Measurements from ENCODE around the gene PDZRN4.

PDZRN4 gene

GRCh38 chr12:41573445-41573844 is 385.3 kb downstream of the PDZRN4 start:
- Histone ChIP-seq H2BK5ac (ENCODE audit: low read length) (no peak overlapping the region), H3K56ac (ENCODE audit: low read length) (no peak overlapping the region), H3K9ac (ENCODE audit: low read length) (no peak overlapping the region), H2AK5ac (ENCODE audit: low read length) (no peak overlapping the region), H3K79me1 (ENCODE audit: low read length) (no peaks in the 10 kb centered on the region), H3K79me2 (ENCODE audit: control insufficient read depth, insufficient read depth, low read length) (no peaks in the 10 kb centered on the region), H3K4me1 (ENCODE audit: control insufficient read depth, low read depth, low read length) (no peaks in the 10 kb centered on the region), H4K8ac (ENCODE audit: low read depth, low read length) (no peak overlapping the region), H2BK120ac (ENCODE audit: low read depth, low read length) (no peak overlapping the region), H2BK15ac (replicated peaks; ENCODE audit: low read depth) (no peak overlapping the region), H3K4ac (ENCODE audit: low read depth, low read length) (no peak overlapping the region), H3K18ac (ENCODE audit: low read length) (no peak overlapping the region), H3K27me3 (ENCODE audit: insufficient read depth, low read length, poor library complexity) (no peaks in the 10 kb centered on the region), H3K4me2 (ENCODE audit: low read length) (no peak overlapping the region), H3K36me3 (ENCODE audit: control insufficient read depth, insufficient read depth, low read length) (no peaks in the 10 kb centered on the region), H3K23ac (ENCODE audit: low read length) (no peak overlapping the region), H3K4me3 (ENCODE audit: low read length) (no peak overlapping the region), H3K27ac (ENCODE audit: low read depth, low read length) (no peak overlapping the region), H4K5ac (ENCODE audit: low read length) (no peak overlapping the region)
- no CpG with 5 or more reads among the region's 17 CpGs for WGBS (ENCODE audit: extremely low coverage, insufficient coverage, low lambda C conversion rate)
- DNase-seq: no peak

GRCh38 chr12:41576925-41577324 is 388.8 kb downstream of the PDZRN4 start:
- Histone ChIP-seq H3K27me3 (ENCODE audit: insufficient read depth, low read length, poor library complexity) (no peaks in the 10 kb centered on the region), H3K9ac (ENCODE audit: low read length) (no peak overlapping the region), H3K4me1 (ENCODE audit: control insufficient read depth, low read depth, low read length) (no peaks in the 10 kb centered on the region), H3K4ac (ENCODE audit: low read depth, low read length) (no peak overlapping the region), H3K18ac (ENCODE audit: low read length) (no peak overlapping the region), H3K36me3 (ENCODE audit: control insufficient read depth, insufficient read depth, low read length) (no peaks in the 10 kb centered on the region), H4K8ac (ENCODE audit: low read depth, low read length) (no peak overlapping the region), H3K27ac (ENCODE audit: low read depth, low read length) (no peak overlapping the region), H3K79me1 (ENCODE audit: low read length) (no peaks in the 10 kb centered on the region), H2BK15ac (replicated peaks; ENCODE audit: low read depth) (no peak overlapping the region), H4K5ac (ENCODE audit: low read length) (no peak overlapping the region), H2BK5ac (ENCODE audit: low read length) (no peak overlapping the region), H2BK120ac (ENCODE audit: low read depth, low read length) (no peak overlapping the region), H2AK5ac (ENCODE audit: low read length) (no peak overlapping the region), H3K23ac (ENCODE audit: low read length) (no peak overlapping the region), H3K56ac (ENCODE audit: low read length) (no peak overlapping the region), H3K4me3 (ENCODE audit: low read length) (no peak overlapping the region), H3K79me2 (ENCODE audit: control insufficient read depth, insufficient read depth, low read length) (no peaks in the 10 kb centered on the region), H3K4me2 (ENCODE audit: low read length) (no peak overlapping the region)
- peak; percentile 57 for DNase-seq
- WGBS (ENCODE audit: extremely low coverage, insufficient coverage, low lambda C conversion rate): no CpG with 5 or more reads among the region's 1 CpG

- Histone ChIP-seq H2BK120ac (ENCODE audit: low read depth, low read length) (no peak overlapping the region), H3K27ac (ENCODE audit: low read depth, low read length) (no peak overlapping the region), H3K18ac (ENCODE audit: low read length) (no peak overlapping the region), H4K5ac (ENCODE audit: low read length) (no peak overlapping the region), H4K8ac (ENCODE audit: low read depth, low read length) (no peak overlapping the region), H3K79me1 (ENCODE audit: low read length) (no peaks in the 10 kb centered on the region), H3K23ac (ENCODE audit: low read length) (no peak overlapping the region), H3K4me3 (ENCODE audit: low read length) (no peak overlapping the region), H3K4ac (ENCODE audit: low read depth, low read length) (no peak overlapping the region), H3K4me2 (ENCODE audit: low read length) (no peak overlapping the region), H2AK5ac (ENCODE audit: low read length) (no peak overlapping the region), H3K56ac (ENCODE audit: low read length) (no peak overlapping the region), H3K4me1 (ENCODE audit: control insufficient read depth, low read depth, low read length) (no peaks in the 10 kb centered on the region), H3K9ac (ENCODE audit: low read length) (no peak overlapping the region), H3K36me3 (ENCODE audit: control insufficient read depth, insufficient read depth, low read length) (no peaks in the 10 kb centered on the region), H3K27me3 (ENCODE audit: insufficient read depth, low read length, poor library complexity) (no peaks in the 10 kb centered on the region), H3K79me2 (ENCODE audit: control insufficient read depth, insufficient read depth, low read length) (no peaks in the 10 kb centered on the region), H2BK5ac (ENCODE audit: low read length) (no peak overlapping the region), H2BK15ac (replicated peaks; ENCODE audit: low read depth) (no peak overlapping the region)
- no peak for DNase-seq
Observed at GRCh38 chr12:41577995-41578394, 389.9 kb downstream of the PDZRN4 start.

GRCh38 chr12:41585784-41586183 is 397.7 kb downstream of the PDZRN4 start:
- no peak overlapping the region for H3K56ac ChIP-seq (ENCODE audit: low read length)
- no peak overlapping the region for H2AK5ac ChIP-seq (ENCODE audit: low read length)
- no peak overlapping the region for H3K4me2 ChIP-seq (ENCODE audit: low read length)
- H3K27me3 ChIP-seq (ENCODE audit: insufficient read depth, low read length, poor library complexity): no peaks in the 10 kb centered on the region
- no peak overlapping the region for H3K4ac ChIP-seq (ENCODE audit: low read depth, low read length)
- H3K4me3 ChIP-seq (ENCODE audit: low read length): no peak overlapping the region
- WGBS (ENCODE audit: extremely low coverage, insufficient coverage, low lambda C conversion rate): no CpG with 5 or more reads among the region's 3 CpGs
- H3K79me1 ChIP-seq (ENCODE audit: low read length): no peaks in the 10 kb centered on the region
- H3K27ac ChIP-seq (ENCODE audit: low read depth, low read length): no peak overlapping the region
- no peak overlapping the region for H4K5ac ChIP-seq (ENCODE audit: low read length)
- no peak overlapping the region for H2BK5ac ChIP-seq (ENCODE audit: low read length)
- no peak overlapping the region for H3K23ac ChIP-seq (ENCODE audit: low read length)
- no peak overlapping the region for H4K8ac ChIP-seq (ENCODE audit: low read depth, low read length)
- H3K18ac ChIP-seq (ENCODE audit: low read length): no peak overlapping the region
- no peak for DNase-seq
- no peaks in the 10 kb centered on the region for H3K79me2 ChIP-seq (ENCODE audit: control insufficient read depth, insufficient read depth, low read length)
- no peaks in the 10 kb centered on the region for H3K36me3 ChIP-seq (ENCODE audit: control insufficient read depth, insufficient read depth, low read length)
- H3K9ac ChIP-seq (ENCODE audit: low read length): no peak overlapping the region
- no peak overlapping the region for H2BK120ac ChIP-seq (ENCODE audit: low read depth, low read length)
- H3K4me1 ChIP-seq (ENCODE audit: control insufficient read depth, low read depth, low read length): no peaks in the 10 kb centered on the region
- H2BK15ac ChIP-seq (replicated peaks; ENCODE audit: low read depth): no peak overlapping the region

- H3K4ac ChIP-seq (ENCODE audit: low read depth, low read length): no peak overlapping the region
- H3K36me3 ChIP-seq (ENCODE audit: control insufficient read depth, insufficient read depth, low read length): no peaks in the 10 kb centered on the region
Observed at GRCh38 chr12:41587574-41587973, 399.5 kb downstream of the PDZRN4 start.

GRCh38 chr12:41589878-41590277 is 401.8 kb downstream of the PDZRN4 start:
- H3K56ac ChIP-seq (ENCODE audit: low read length): no peak overlapping the region
- H2BK15ac ChIP-seq (replicated peaks; ENCODE audit: low read depth): no peak overlapping the region
- no peaks in the 10 kb centered on the region for H3K79me2 ChIP-seq (ENCODE audit: control insufficient read depth, insufficient read depth, low read length)
- H3K4ac ChIP-seq (ENCODE audit: low read depth, low read length): no peak overlapping the region
- no peak overlapping the region for H2AK5ac ChIP-seq (ENCODE audit: low read length)
- H3K27ac ChIP-seq (ENCODE audit: low read depth, low read length): no peak overlapping the region
- no peak overlapping the region for H3K23ac ChIP-seq (ENCODE audit: low read length)
- no CpG with 5 or more reads among the region's 4 CpGs for WGBS (ENCODE audit: extremely low coverage, insufficient coverage, low lambda C conversion rate)
- H3K4me2 ChIP-seq (ENCODE audit: low read length): no peak overlapping the region
- H3K9ac ChIP-seq (ENCODE audit: low read length): no peak overlapping the region
- H3K4me1 ChIP-seq (ENCODE audit: control insufficient read depth, low read depth, low read length): no peaks in the 10 kb centered on the region
- DNase-seq: no peak
- H3K79me1 ChIP-seq (ENCODE audit: low read length): no peaks in the 10 kb centered on the region
- no peak overlapping the region for H2BK5ac ChIP-seq (ENCODE audit: low read length)
- no peak overlapping the region for H4K5ac ChIP-seq (ENCODE audit: low read length)
- no peak overlapping the region for H3K4me3 ChIP-seq (ENCODE audit: low read length)
- H3K27me3 ChIP-seq (ENCODE audit: insufficient read depth, low read length, poor library complexity): no peaks in the 10 kb centered on the region
- no peak overlapping the region for H4K8ac ChIP-seq (ENCODE audit: low read depth, low read length)
- H3K36me3 ChIP-seq (ENCODE audit: control insufficient read depth, insufficient read depth, low read length): no peaks in the 10 kb centered on the region
- no peak overlapping the region for H2BK120ac ChIP-seq (ENCODE audit: low read depth, low read length)
- no peak overlapping the region for H3K18ac ChIP-seq (ENCODE audit: low read length)

More at GRCh38 chr12:41587574-41587973, 399.5 kb downstream of the PDZRN4 start:
- Histone ChIP-seq H3K27ac (ENCODE audit: low read depth, low read length) (no peak overlapping the region), H3K56ac (ENCODE audit: low read length) (no peak overlapping the region), H3K23ac (ENCODE audit: low read length) (no peak overlapping the region), H3K79me1 (ENCODE audit: low read length) (no peaks in the 10 kb centered on the region), H3K27me3 (ENCODE audit: insufficient read depth, low read length, poor library complexity) (no peaks in the 10 kb centered on the region), H3K9ac (ENCODE audit: low read length) (no peak overlapping the region), H2BK15ac (replicated peaks; ENCODE audit: low read depth) (no peak overlapping the region), H2BK5ac (ENCODE audit: low read length) (no peak overlapping the region), H3K79me2 (ENCODE audit: control insufficient read depth, insufficient read depth, low read length) (no peaks in the 10 kb centered on the region), H2AK5ac (ENCODE audit: low read length) (no peak overlapping the region), H4K8ac (ENCODE audit: low read depth, low read length) (no peak overlapping the region), H3K4me1 (ENCODE audit: control insufficient read depth, low read depth, low read length) (no peaks in the 10 kb centered on the region), H3K18ac (ENCODE audit: low read length) (no peak overlapping the region), H2BK120ac (ENCODE audit: low read depth, low read length) (no peak overlapping the region), H3K4me3 (ENCODE audit: low read length) (no peak overlapping the region), H4K5ac (ENCODE audit: low read length) (no peak overlapping the region), H3K4me2 (ENCODE audit: low read length) (no peak overlapping the region)
- DNase-seq: no peak
- no CpG with 5 or more reads among the region's 1 CpG for WGBS (ENCODE audit: extremely low coverage, insufficient coverage, low lambda C conversion rate)

Data from mesendoderm (in vitro differentiated cells).